Measurements from ENCODE around the gene SSX2IP.

Gene SSX2IP

DNA sequence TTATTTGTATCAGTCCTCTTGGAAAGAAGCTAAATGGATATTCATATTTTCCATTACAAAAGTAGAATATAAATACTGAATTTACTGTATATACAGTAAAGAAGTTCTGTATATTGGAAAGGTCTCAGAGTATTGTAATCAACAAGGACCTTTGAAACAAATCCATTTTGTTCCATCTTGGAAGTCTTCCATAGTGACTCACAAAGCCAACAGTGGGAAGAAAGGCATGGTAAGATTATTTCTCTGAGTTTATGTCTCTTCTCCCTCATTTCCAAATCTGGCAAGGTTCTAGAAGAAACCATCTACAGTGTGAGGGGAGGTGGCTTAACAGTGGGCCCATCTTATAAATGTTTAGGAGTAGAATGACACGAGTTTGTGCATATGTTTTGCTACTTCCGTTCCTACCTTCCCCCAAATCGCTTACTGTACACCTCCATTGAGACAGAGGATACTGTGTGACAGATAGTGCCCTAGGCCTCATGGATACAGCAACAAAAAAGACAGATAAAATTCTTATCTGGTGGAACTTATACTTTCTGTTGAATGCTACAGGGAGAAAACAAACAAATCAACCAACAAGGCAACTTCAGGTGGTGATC, 22.1 kb upstream of the SSX2IP start:
- H3K4me1 ChIP-seq (ENCODE audit: control insufficient read depth, low read length): no peaks in the 10 kb centered on the region
- no peak overlapping the region for H3K4me3 ChIP-seq (ENCODE audit: low read length)
- H3F3A ChIP-seq (ENCODE audit: control insufficient read depth, insufficient read depth): no peaks in the 10 kb centered on the region
- no peaks in the 10 kb centered on the region for H3K9me2 ChIP-seq (replicated peaks; ENCODE audit: control insufficient read depth, low read length)
- H3K79me2 ChIP-seq (ENCODE audit: control insufficient read depth, low read length): no peaks in the 10 kb centered on the region
- no peak overlapping the region for H3K27ac ChIP-seq (ENCODE audit: low read depth, low read length)
- TF ChIP-seq EZH2phosphoT487 (IDR thresholded peaks at IDR 0.05; ENCODE audit: borderline replicate concordance, low read length): no peak
- TF ChIP-seq, protein P1, sequence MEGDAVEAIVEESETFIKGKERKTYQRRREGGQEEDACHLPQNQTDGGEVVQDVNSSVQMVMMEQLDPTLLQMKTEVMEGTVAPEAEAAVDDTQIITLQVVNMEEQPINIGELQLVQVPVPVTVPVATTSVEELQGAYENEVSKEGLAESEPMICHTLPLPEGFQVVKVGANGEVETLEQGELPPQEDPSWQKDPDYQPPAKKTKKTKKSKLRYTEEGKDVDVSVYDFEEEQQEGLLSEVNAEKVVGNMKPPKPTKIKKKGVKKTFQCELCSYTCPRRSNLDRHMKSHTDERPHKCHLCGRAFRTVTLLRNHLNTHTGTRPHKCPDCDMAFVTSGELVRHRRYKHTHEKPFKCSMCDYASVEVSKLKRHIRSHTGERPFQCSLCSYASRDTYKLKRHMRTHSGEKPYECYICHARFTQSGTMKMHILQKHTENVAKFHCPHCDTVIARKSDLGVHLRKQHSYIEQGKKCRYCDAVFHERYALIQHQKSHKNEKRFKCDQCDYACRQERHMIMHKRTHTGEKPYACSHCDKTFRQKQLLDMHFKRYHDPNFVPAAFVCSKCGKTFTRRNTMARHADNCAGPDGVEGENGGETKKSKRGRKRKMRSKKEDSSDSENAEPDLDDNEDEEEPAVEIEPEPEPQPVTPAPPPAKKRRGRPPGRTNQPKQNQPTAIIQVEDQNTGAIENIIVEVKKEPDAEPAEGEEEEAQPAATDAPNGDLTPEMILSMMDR (IDR thresholded peaks at IDR 0.05; ENCODE audit: low read depth, low read length, poor library complexity, severe bottlenecking): no peak
- no peaks in the 10 kb centered on the region for H3K36me3 ChIP-seq (ENCODE audit: control insufficient read depth, low read length)
- H4K20me1 ChIP-seq (ENCODE audit: control insufficient read depth, insufficient read depth, low read depth, low read length): no peaks in the 10 kb centered on the region
- no peak overlapping the region for H3K4me2 ChIP-seq (ENCODE audit: low read length)
- H3K9me3 ChIP-seq (ENCODE audit: control insufficient read depth, insufficient read depth, low read length): no peaks in the 10 kb centered on the region
- H3K27me3 ChIP-seq (ENCODE audit: control insufficient read depth, low read length): no peaks in the 10 kb centered on the region

DNA sequence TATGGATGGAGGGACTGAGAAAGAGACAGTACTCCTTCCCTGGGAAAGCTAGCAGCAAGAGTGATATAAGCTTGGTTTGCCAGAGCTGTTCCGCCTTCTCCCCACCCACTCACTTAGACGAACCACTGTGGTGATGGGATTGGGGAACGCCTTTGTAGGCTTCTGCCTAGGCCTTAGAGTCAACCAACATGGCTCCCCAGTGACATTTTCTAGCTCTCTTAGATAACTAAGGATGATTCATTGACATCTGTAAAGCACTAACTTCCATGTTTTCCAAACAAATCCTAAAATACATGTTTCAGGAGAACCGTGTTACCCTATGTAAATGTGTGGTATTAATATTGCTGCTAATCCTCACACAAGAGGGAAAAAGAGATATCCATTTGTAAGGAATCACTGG, 21.6 kb upstream of the SSX2IP start:
- Histone ChIP-seq H3K9me3 (ENCODE audit: control insufficient read depth, insufficient read depth, low read length) (no peaks in the 10 kb centered on the region), H3K79me2 (ENCODE audit: control insufficient read depth, low read length) (no peaks in the 10 kb centered on the region), H3K36me3 (ENCODE audit: control insufficient read depth, low read length) (no peaks in the 10 kb centered on the region), H3F3A (ENCODE audit: control insufficient read depth, insufficient read depth) (no peaks in the 10 kb centered on the region), H3K4me3 (ENCODE audit: low read length) (no peak overlapping the region), H3K9me2 (replicated peaks; ENCODE audit: control insufficient read depth, low read length) (no peaks in the 10 kb centered on the region), H4K20me1 (ENCODE audit: control insufficient read depth, insufficient read depth, low read depth, low read length) (no peaks in the 10 kb centered on the region), H3K4me2 (ENCODE audit: low read length) (no peak overlapping the region), H3K27me3 (ENCODE audit: control insufficient read depth, low read length) (no peaks in the 10 kb centered on the region), H3K4me1 (ENCODE audit: control insufficient read depth, low read length) (no peaks in the 10 kb centered on the region), H3K27ac (ENCODE audit: low read depth, low read length) (no peak overlapping the region)
- TF ChIP-seq, protein P1 (IDR thresholded peaks at IDR 0.05; ENCODE audit: low read depth, low read length, poor library complexity, severe bottlenecking): no peak
- no peak for TF ChIP-seq EZH2phosphoT487 (IDR thresholded peaks at IDR 0.05; ENCODE audit: borderline replicate concordance, low read length)

DNA sequence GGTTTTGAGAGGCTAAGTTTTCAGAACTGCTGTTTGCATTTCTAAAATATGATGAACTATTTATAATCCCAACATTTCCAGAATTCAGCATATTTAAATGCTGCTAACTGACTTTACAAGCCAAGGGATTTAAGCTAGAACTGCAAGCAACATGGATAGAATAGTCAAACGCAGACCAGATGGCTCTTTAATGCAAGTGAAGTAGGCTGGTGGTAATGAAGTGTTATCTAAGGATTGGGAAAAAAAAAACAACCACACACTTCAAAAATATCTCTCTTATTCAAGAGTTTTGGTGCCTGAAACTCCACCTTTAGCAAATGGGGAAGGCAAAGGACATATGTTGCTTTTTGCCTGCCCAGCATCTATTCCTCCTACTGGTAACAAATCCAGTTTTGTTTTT, 20.9 kb upstream of the SSX2IP start:
- Histone ChIP-seq H3K27ac (ENCODE audit: low read depth, low read length) (no peak overlapping the region), H3K4me3 (ENCODE audit: low read length) (no peak overlapping the region), H4K20me1 (ENCODE audit: control insufficient read depth, insufficient read depth, low read depth, low read length) (no peaks in the 10 kb centered on the region), H3K4me2 (ENCODE audit: low read length) (no peak overlapping the region), H3K9me2 (replicated peaks; ENCODE audit: control insufficient read depth, low read length) (no peaks in the 10 kb centered on the region), H3K79me2 (ENCODE audit: control insufficient read depth, low read length) (no peaks in the 10 kb centered on the region), H3K4me1 (ENCODE audit: control insufficient read depth, low read length) (no peaks in the 10 kb centered on the region), H3K27me3 (ENCODE audit: control insufficient read depth, low read length) (no peaks in the 10 kb centered on the region), H3F3A (ENCODE audit: control insufficient read depth, insufficient read depth) (no peaks in the 10 kb centered on the region), H3K36me3 (ENCODE audit: control insufficient read depth, low read length) (no peaks in the 10 kb centered on the region), H3K9me3 (ENCODE audit: control insufficient read depth, insufficient read depth, low read length) (no peaks in the 10 kb centered on the region)
- TF ChIP-seq, protein P1 (IDR thresholded peaks at IDR 0.05; ENCODE audit: low read depth, low read length, poor library complexity, severe bottlenecking): no peak
- no peak for TF ChIP-seq EZH2phosphoT487 (IDR thresholded peaks at IDR 0.05; ENCODE audit: borderline replicate concordance, low read length)

Measured in DOHH2 (cell line).